ENCODE results near the gene DCUN1D1.

DNA sequence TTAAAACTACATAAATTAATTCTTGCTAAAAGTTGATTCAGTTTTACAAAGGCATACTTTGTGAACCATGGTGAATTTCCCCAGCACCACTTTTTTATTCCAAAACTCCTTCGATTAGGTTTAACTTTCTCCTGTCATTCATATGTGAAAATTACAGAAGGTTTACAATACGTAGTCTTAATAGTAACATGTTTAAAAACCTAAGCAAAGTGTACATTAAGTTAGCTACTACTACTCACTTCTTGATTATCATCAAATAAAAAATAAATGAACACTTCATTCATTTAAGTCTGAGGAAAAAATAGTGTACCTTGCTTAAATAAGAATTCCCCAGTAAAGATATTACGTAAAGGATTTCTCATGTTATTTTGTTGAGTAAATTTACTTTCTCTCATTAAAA lies 38.6 kb downstream of the DCUN1D1 start:
- TF ChIP-seq, protein P1, sequence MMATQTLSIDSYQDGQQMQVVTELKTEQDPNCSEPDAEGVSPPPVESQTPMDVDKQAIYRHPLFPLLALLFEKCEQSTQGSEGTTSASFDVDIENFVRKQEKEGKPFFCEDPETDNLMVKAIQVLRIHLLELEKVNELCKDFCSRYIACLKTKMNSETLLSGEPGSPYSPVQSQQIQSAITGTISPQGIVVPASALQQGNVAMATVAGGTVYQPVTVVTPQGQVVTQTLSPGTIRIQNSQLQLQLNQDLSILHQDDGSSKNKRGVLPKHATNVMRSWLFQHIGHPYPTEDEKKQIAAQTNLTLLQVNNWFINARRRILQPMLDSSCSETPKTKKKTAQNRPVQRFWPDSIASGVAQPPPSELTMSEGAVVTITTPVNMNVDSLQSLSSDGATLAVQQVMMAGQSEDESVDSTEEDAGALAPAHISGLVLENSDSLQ (IDR thresholded peaks at IDR 0.05): no peak
- TF ChIP-seq FOXM1 (IDR thresholded peaks at IDR 0.05; ENCODE audit: borderline replicate concordance): no peak
- TF ChIP-seq BHLHE40 (IDR thresholded peaks at IDR 0.05; ENCODE audit: borderline replicate concordance): no peak
- TF ChIP-seq SP1 (IDR thresholded peaks at IDR 0.05): no peak
- TF ChIP-seq ARNT (IDR thresholded peaks at IDR 0.05): no peak
- no peak for TF ChIP-seq TARDBP (IDR thresholded peaks at IDR 0.05)
- no peak for TF ChIP-seq ZNF384 (IDR thresholded peaks at IDR 0.05)
- no peak for TF ChIP-seq FOXK2 (IDR thresholded peaks at IDR 0.05)
- no peak for TF ChIP-seq FOXA1 (IDR thresholded peaks at IDR 0.05)
- TF ChIP-seq SUZ12 (IDR thresholded peaks at IDR 0.05): no peak
- TF ChIP-seq HDGF (IDR thresholded peaks at IDR 0.05; ENCODE audit: borderline replicate concordance): no peak
- TF ChIP-seq L3MBTL2 (conservative IDR thresholded peaks at IDR 0.05): no peak
